Endothelial cell of umbilical vein (primary cell): Measurements from ENCODE around the gene CAMTA1. TPM values are rescaled to one million over a fixed set of nuclear protein-coding genes. Genes with fewer than 3 reads are reported as not detected.

Experiments
- BruUV-seq: library from RNA; stranded (reverse); fragments of 400-500 nt; replicated peaks from 2 replicates; lab custom pipeline; 2021; lab: Mats Ljungman, UMichigan
- CTCF ChIA-PET: fragments of 300-600, 350-600 bp; sonication (Branson Sonifier 250); formaldehyde crosslinking; loops from one replicate; lab custom pipeline; 2021; ENCODE audit warnings: antibody characterized with exemption, inconsistent platforms; lab: Charles Lee
- POLR2A ChIA-PET: fragments of 300-600, 350-600 bp; sonication (Branson Sonifier 250); formaldehyde crosslinking; loops from one replicate; lab custom pipeline; 2021; ENCODE audit warnings: antibody characterized with exemption, inconsistent platforms; lab: Charles Lee
- DNase-seq: peaks from one replicate; pipeline ENCODE4 v3.0.0-alpha.2; 2011; ENCODE audit warnings: low read depth, low spot score
- FAIRE-seq: peaks from 2 replicates; lab custom pipeline; 2011; peaks lifted over from hg19 to GRCh38; lab: Jason Lieb, UNC
- H2AFZ ChIP-seq: 2 replicates; pipeline ENCODE4 v1.6.0; 2012; ENCODE audit warnings: low read depth, low read length, control low read depth, inconsistent platforms
- H3K27ac ChIP-seq: 2 replicates; pipeline ENCODE4 v1.5.1; 2011; ENCODE audit warnings: low read depth, mild to moderate bottlenecking, control low read depth, low read length, moderate library complexity; ENCODE audit not compliant: insufficient read depth
- H3K27me3 ChIP-seq, 2 experiments: 2 replicates each; pipeline versions ENCODE4 v1.6.0 to v1.6.1; 2011; ENCODE audit warnings: low read length in 2 of 2, mixed read lengths in 1 of 2; ENCODE audit not compliant: control insufficient read depth in 2 of 2, insufficient read depth in 2 of 2
- H3K36me3 ChIP-seq, 2 experiments: 2 replicates in 1 of 2; 3 replicates in 1 of 2; pipeline ENCODE4 v1.5.1; 2011; ENCODE audit warnings: low read length in 2 of 2, mild to moderate bottlenecking in 1 of 2, moderate library complexity in 1 of 2; ENCODE audit not compliant: control insufficient read depth in 2 of 2, insufficient read depth in 2 of 2; ENCODE audit errors: extremely low read depth in 1 of 2
- H3K4me1 ChIP-seq: 3 replicates; pipeline ENCODE4 v1.5.1; 2011; ENCODE audit warnings: mild to moderate bottlenecking, low read length; ENCODE audit not compliant: control insufficient read depth, insufficient read depth; ENCODE audit errors: extremely low read depth
- H3K4me2 ChIP-seq: 2 replicates; pipeline ENCODE4 v1.6.1; 2011; ENCODE audit warnings: low read length, control low read depth, mixed read lengths; ENCODE audit not compliant: insufficient read depth
- H3K4me3 ChIP-seq, 3 experiments: fragments of 200-600 bp in 1 of 3; sonication (generic), shearing (Covaris generic) in 1 of 3; replicated peaks in 1 of 3; 2 replicates each; pipeline ENCODE4 v1.5.1; 2011 to 2016; ENCODE audit warnings: control low read depth in 3 of 3, low read length in 3 of 3, mild to moderate bottlenecking in 2 of 3, inconsistent platforms in 1 of 3, low read depth in 1 of 3, moderate library complexity in 1 of 3; ENCODE audit not compliant: insufficient read depth in 1 of 3
- H3K79me2 ChIP-seq: 2 replicates; pipeline ENCODE4 v1.6.0; 2012; ENCODE audit warnings: low read length, inconsistent platforms; ENCODE audit not compliant: control insufficient read depth, insufficient read depth
- H3K9ac ChIP-seq: replicated peaks from 2 replicates; pipeline ENCODE3; 2011; ENCODE audit warnings: low read length, control low read depth; ENCODE audit not compliant: insufficient read depth; ENCODE audit errors: extremely low read depth
- H3K9me1 ChIP-seq: replicated peaks from 3 replicates; pipeline ENCODE4 v1.6.0; 2011; ENCODE audit warnings: mild to moderate bottlenecking, low read length; ENCODE audit not compliant: control insufficient read depth, insufficient read depth; ENCODE audit errors: extremely low read depth
- H3K9me3 ChIP-seq: replicated peaks from 2 replicates; pipeline ENCODE4 v1.5.1; 2012; ENCODE audit warnings: low read length, inconsistent platforms; ENCODE audit not compliant: control insufficient read depth, insufficient read depth
- H4K20me1 ChIP-seq: replicated peaks from 2 replicates; pipeline ENCODE3; 2011; ENCODE audit warnings: mild to moderate bottlenecking, low read length; ENCODE audit not compliant: control insufficient read depth, insufficient read depth; ENCODE audit errors: extremely low read depth
- CTCF ChIP-seq, 2 donors: IDR thresholded peaks; 1 replicate in 1 of 2; 2 replicates in 1 of 2; pipeline ENCODE4 v1.5.1; 2011; ENCODE audit warnings: low read length in 2 of 2, mild to moderate bottlenecking in 2 of 2, moderate library complexity in 2 of 2, control low read depth in 1 of 2, inconsistent platforms in 1 of 2, low read depth in 1 of 2; ENCODE audit not compliant: insufficient read depth in 1 of 2; ENCODE audit errors: extremely low read depth in 1 of 2
- EZH2 ChIP-seq: IDR thresholded peaks from 2 replicates; pipeline ENCODE4 v1.6.1; 2012; ENCODE audit warnings: borderline replicate concordance, low read depth, mild to moderate bottlenecking, moderate library complexity, low read length, inconsistent platforms; ENCODE audit not compliant: severe bottlenecking
- FOS ChIP-seq: IDR thresholded peaks from 2 replicates; pipeline ENCODE4 v1.6.1; 2011; ENCODE audit warnings: mild to moderate bottlenecking, low read length, moderate library complexity, borderline replicate concordance; ENCODE audit not compliant: insufficient read depth
- GATA2 ChIP-seq: IDR thresholded peaks from 2 replicates; pipeline ENCODE4 v1.7.0; 2011; ENCODE audit warnings: low read depth, mild to moderate bottlenecking, moderate library complexity, mixed read lengths, low read length; ENCODE audit not compliant: insufficient read length, insufficient read depth
- JUN ChIP-seq: IDR thresholded peaks from 2 replicates; pipeline ENCODE4 v1.6.1; 2011; ENCODE audit warnings: borderline replicate concordance, low read depth; ENCODE audit not compliant: insufficient read length, insufficient read depth
- MAX ChIP-seq: IDR thresholded peaks from 2 replicates; pipeline ENCODE4 v1.6.1; 2011; ENCODE audit not compliant: insufficient read depth, insufficient read length
- MYC ChIP-seq: IDR thresholded peaks from one replicate; pipeline ENCODE4 v1.6.1; 2011; ENCODE audit warnings: mild to moderate bottlenecking, low read depth, low read length
- POLR2A ChIP-seq: IDR thresholded peaks from 2 replicates; pipeline ENCODE4 v1.6.1; 2012; ENCODE audit warnings: low read depth, mild to moderate bottlenecking, control low read depth, low read length
- POLR2AphosphoS5 ChIP-seq: IDR thresholded peaks from 2 replicates; pipeline ENCODE4 v1.6.1; 2012; ENCODE audit warnings: low read depth, mild to moderate bottlenecking, control low read depth, low read length, moderate library complexity; ENCODE audit not compliant: insufficient read depth
- dilution Hi-C: fragments of 300-500 bp; cut with MboI; formaldehyde crosslinking; loops from one replicate; pipeline ENCODE4 v1.15.0; 2019; ENCODE audit warnings: low sequenced_read_pairs; ENCODE audit not compliant: extremely low pct_ligation_motif_present
- intact Hi-C: fragments of 100-400 bp; cut with micrococcal nuclease; formaldehyde crosslinking; loops from one replicate; pipeline ENCODE4 v1.10.0; 2022
- polyA plus RNA-seq, 4 experiments: library from polyadenylated mRNA; depleted of rRNA in 3 of 4; stranded (reverse) in 3 of 4; unstranded in 1 of 4; fragments of >200 nt; gene quantifications; 2 replicates each; pipeline versions ENCODE4 v1.2.1 to v1.2.3, GENCODE V29; 2011 to 2012; ENCODE audit warnings: missing spikeins in 1 of 4
- total RNA-seq: library from RNA; stranded (reverse); gene quantifications from 2 replicates; pipeline ENCODE4 v1.2.3, GENCODE V29; 2021

CAMTA1 gene
- total and polyA plus RNA-seq, 2 donors (not counting 3 experiments of a cell fraction or from before 2014, with no cell fraction given), result 50.8 to 92.7 TPM

GRCh38 chr1:7256526-7256925 lies 471.3 kb downstream of the CAMTA1 start:
- dilution Hi-C loops (no loop called here), intact Hi-C loops (no loop called here)
- no peaks in the 10 kb centered on the region for H4K20me1 ChIP-seq
- H3K79me2 ChIP-seq, result no peaks in the 10 kb centered on the region
- H3K27ac ChIP-seq, result no peak overlapping the region
- H3K4me2 ChIP-seq, result no peak overlapping the region
- no peak overlapping the region for H3K4me3 ChIP-seq
- BruUV-seq, result no TSS peak
- H2AFZ ChIP-seq, result no peak overlapping the region
- no peaks in the 10 kb centered on the region for H3K27me3 ChIP-seq
- CTCF ChIA-PET, result no interaction called here
- H3K36me3 ChIP-seq, result no peaks in the 10 kb centered on the region
- H3K9ac ChIP-seq, result no peak overlapping the region
- no peaks in the 10 kb centered on the region for H3K9me1 ChIP-seq
- no peaks in the 10 kb centered on the region for H3K9me3 ChIP-seq
- no peak for DNase-seq
- TF ChIP-seq POLR2AphosphoS5 (no peak), CTCF (IDR thresholded peaks at IDR 0.05; ENCODE audit: extremely low read depth in 1 of 2, insufficient read depth in 1 of 2, low read depth in 1 of 2, low read length in 2 of 2) (no peak), MAX (no peak), JUN (no peak), EZH2 (no peak), GATA2 (no peak), POLR2A (no peak), MYC (no peak), FOS (no peak)
- FAIRE-seq, result no peak
- POLR2A ChIA-PET, result no interaction called here
- H3K4me1 ChIP-seq, result no peaks in the 10 kb centered on the region
